Testis (tissue), 2 donors: ENCODE data around the gene PTEN.

Experiments
- CTCF ChIP-seq, 3 experiments: fragments of 450-650 bp in 2 of 3; fragments of 200-600 bp in 1 of 3; sonication (generic) in 1 of 3; IDR thresholded peaks; one replicate each; pipeline ENCODE4 v1.5.1; 2016 to 2019; ENCODE audit warnings: antibody characterized with exemption in 3 of 3, mild to moderate bottlenecking in 2 of 3, moderate library complexity in 1 of 3
- POLR2A ChIP-seq: fragments of 450-650 bp; IDR thresholded peaks from one replicate; pipeline ENCODE4 v1.6.1; 2017; ENCODE audit warnings: antibody characterized with exemption, mild to moderate bottlenecking, moderate library complexity

GRCh38 chr10:87816898-87817608, 46.4 kb upstream of the PTEN start:
- TF ChIP-seq CTCF (IDR thresholded peaks at IDR 0.05) (no peak), POLR2A (no peak)
